DND-41 (cell line): ENCODE data around the gene LIG1.
"Not testable (repeated sequence)": the region's sequence is repeated elsewhere in the genome, so short reads cannot be mapped to it uniquely, and the experiment has no call there.

Source experiments
- ATAC-seq: fragments of 200-7000 bp; cut with Tn5 transposase; 3 replicates; pipeline ENCODE4 v1.9.1; 2021; ENCODE audit warnings: low read depth; ENCODE audit not compliant: insufficient read depth
- DNase-seq: peaks from one replicate; pipeline ENCODE4 v3.0.0-alpha.2; 2020
- H2AFZ ChIP-seq: 2 replicates; pipeline ENCODE4 v1.6.0; 2012; ENCODE audit warnings: low read depth, low read length
- H3K27ac ChIP-seq: 2 replicates; pipeline ENCODE4 v1.5.1; 2012; ENCODE audit warnings: low read length, inconsistent platforms
- H3K27me3 ChIP-seq: fragments of 200-600 bp; sonication (generic); 2 replicates; pipeline ENCODE4 v1.6.0; 2012; ENCODE audit warnings: low read length, mild to moderate bottlenecking, inconsistent platforms; ENCODE audit not compliant: insufficient read depth, poor library complexity
- H3K36me3 ChIP-seq: 2 replicates; pipeline ENCODE4 v1.5.1; 2012; ENCODE audit warnings: low read length, inconsistent platforms; ENCODE audit not compliant: insufficient read depth
- H3K4me1 ChIP-seq: 2 replicates; pipeline ENCODE4 v1.5.1; 2012; ENCODE audit warnings: mild to moderate bottlenecking, low read length; ENCODE audit not compliant: insufficient read depth
- H3K4me2 ChIP-seq: 2 replicates; pipeline ENCODE4 v1.6.0; 2012; ENCODE audit warnings: mild to moderate bottlenecking, moderate library complexity, low read length, inconsistent platforms; ENCODE audit not compliant: insufficient read depth
- H3K4me3 ChIP-seq, 2 experiments: fragments of 200-600 bp in 1 of 2; shearing (Covaris generic) in 1 of 2; 2 replicates each; pipeline ENCODE4 v1.5.1; 2012 to 2016; ENCODE audit warnings: inconsistent platforms in 2 of 2, low read length in 2 of 2, mild to moderate bottlenecking in 2 of 2, low read depth in 1 of 2, moderate library complexity in 1 of 2
- H3K79me2 ChIP-seq: 2 replicates; pipeline ENCODE4 v1.6.0; 2012; ENCODE audit warnings: low read length, inconsistent platforms; ENCODE audit not compliant: insufficient read depth
- H3K9ac ChIP-seq: 2 replicates; pipeline ENCODE4 v1.6.0; 2012; ENCODE audit warnings: low read depth, mild to moderate bottlenecking, inconsistent platforms, low read length, moderate library complexity
- H3K9me3 ChIP-seq: 2 replicates; pipeline ENCODE4 v1.5.1; 2012; ENCODE audit warnings: low read length, moderate library complexity, mild to moderate bottlenecking, inconsistent platforms; ENCODE audit not compliant: insufficient read depth, severe bottlenecking
- H4K20me1 ChIP-seq: 2 replicates; pipeline ENCODE4 v1.6.0; 2012; ENCODE audit warnings: low read length; ENCODE audit not compliant: insufficient read depth
- EZH2 ChIP-seq: IDR thresholded peaks from 3 replicates; pipeline ENCODE4 v1.6.1; 2012; ENCODE audit warnings: borderline replicate concordance, low read depth, mild to moderate bottlenecking, moderate library complexity, low read length, inconsistent platforms; ENCODE audit not compliant: severe bottlenecking
- TF ChIP-seq, protein P1 (sequence below): IDR thresholded peaks from 2 replicates; pipeline ENCODE4 v1.5.1; 2012; ENCODE audit warnings: borderline replicate concordance, low read length, moderate library complexity, mild to moderate bottlenecking; ENCODE audit not compliant: poor library complexity, severe bottlenecking; ENCODE audit errors: extremely low read depth

Gene LIG1

GRCh38 chr19:48081106-48081505 lies 89.0 kb downstream of the LIG1 start:
- H3K4me1 ChIP-seq, result no peaks in the 10 kb centered on the region
- H3K79me2 ChIP-seq, result no peaks in the 10 kb centered on the region
- no peak for DNase-seq
- no peaks in the 10 kb centered on the region for H3K36me3 ChIP-seq
- H3K9me3 ChIP-seq, result no peaks in the 10 kb centered on the region
- no peak overlapping the region for H3K9ac ChIP-seq
- H2AFZ ChIP-seq, result no peak overlapping the region
- TF ChIP-seq EZH2, result no peak
- TF ChIP-seq, protein P1, sequence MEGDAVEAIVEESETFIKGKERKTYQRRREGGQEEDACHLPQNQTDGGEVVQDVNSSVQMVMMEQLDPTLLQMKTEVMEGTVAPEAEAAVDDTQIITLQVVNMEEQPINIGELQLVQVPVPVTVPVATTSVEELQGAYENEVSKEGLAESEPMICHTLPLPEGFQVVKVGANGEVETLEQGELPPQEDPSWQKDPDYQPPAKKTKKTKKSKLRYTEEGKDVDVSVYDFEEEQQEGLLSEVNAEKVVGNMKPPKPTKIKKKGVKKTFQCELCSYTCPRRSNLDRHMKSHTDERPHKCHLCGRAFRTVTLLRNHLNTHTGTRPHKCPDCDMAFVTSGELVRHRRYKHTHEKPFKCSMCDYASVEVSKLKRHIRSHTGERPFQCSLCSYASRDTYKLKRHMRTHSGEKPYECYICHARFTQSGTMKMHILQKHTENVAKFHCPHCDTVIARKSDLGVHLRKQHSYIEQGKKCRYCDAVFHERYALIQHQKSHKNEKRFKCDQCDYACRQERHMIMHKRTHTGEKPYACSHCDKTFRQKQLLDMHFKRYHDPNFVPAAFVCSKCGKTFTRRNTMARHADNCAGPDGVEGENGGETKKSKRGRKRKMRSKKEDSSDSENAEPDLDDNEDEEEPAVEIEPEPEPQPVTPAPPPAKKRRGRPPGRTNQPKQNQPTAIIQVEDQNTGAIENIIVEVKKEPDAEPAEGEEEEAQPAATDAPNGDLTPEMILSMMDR, result no peak
- H3K27me3 ChIP-seq, result no peaks in the 10 kb centered on the region
- H3K4me3 ChIP-seq, result no peak overlapping the region
- no peak for ATAC-seq
- H3K27ac ChIP-seq, result no peak overlapping the region
- no peak overlapping the region for H3K4me2 ChIP-seq
- H4K20me1 ChIP-seq, result no peaks in the 10 kb centered on the region

DNA sequence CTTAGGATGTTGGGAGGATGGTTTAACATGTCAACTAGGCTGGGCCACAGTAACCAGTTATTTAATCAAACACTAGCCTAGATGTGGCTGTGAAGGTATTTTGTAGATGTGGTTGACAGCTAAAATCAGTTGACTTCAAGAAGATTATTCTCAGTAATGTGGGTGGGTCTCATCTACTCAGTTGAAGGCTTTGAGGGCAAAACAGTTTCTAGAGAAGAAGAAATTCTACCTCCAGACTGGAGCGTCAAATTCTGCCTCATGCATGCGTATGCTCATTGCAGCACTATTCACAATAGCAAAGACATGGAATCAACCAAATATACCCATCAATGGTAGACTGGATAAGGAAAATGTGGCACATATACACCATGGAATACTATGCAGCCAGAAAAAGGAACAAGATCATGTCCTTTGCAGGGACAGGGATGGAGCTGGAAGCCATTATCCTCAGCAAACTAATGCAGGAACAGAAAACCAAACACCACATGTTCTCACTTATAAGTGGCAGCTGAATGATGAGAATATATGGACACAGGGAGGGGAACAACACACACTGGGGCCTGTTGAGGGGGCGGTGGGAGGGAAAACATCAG lies 99.9 kb downstream of the LIG1 start:
- not testable (repeated sequence) for H3K79me2 ChIP-seq, H3K27me3 ChIP-seq, H3K9ac ChIP-seq, H3K36me3 ChIP-seq, H2AFZ ChIP-seq, H3K4me2 ChIP-seq, DNase-seq, H4K20me1 ChIP-seq, ATAC-seq, H3K4me3 ChIP-seq, H3K27ac ChIP-seq, H3K9me3 ChIP-seq, H3K4me1 ChIP-seq

DNA sequence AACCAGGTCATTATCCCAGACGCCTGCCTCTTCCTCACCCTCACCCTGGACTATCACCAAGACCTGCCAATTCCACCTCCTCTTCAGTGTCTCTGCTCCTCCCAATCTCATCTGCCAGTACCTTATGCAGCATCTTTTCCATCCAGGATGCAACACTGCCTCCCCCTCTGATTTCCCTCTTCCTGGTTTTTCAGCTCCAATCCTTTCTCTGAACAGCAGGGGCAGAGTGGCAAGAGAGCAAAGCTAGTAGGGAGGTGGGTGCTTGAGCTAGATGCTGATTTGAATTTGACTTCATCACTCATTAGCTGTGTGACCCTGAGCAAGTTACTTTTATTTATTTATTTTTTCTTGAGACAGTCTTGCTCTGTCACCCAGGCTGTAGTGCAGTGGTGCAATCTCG lies 100.7 kb downstream of the LIG1 start:
- no peaks in the 10 kb centered on the region for H4K20me1 ChIP-seq

More for the DNA sequence above, 100.7 kb downstream of the LIG1 start:
- H3K9me3 ChIP-seq, result no peaks in the 10 kb centered on the region
- ATAC-seq (no peak), DNase-seq (no peak)
- H3K79me2 ChIP-seq, result no peaks in the 10 kb centered on the region
- no peak overlapping the region for H3K4me3 ChIP-seq
- H3K4me2 ChIP-seq, result no peak overlapping the region
- no peak overlapping the region for H2AFZ ChIP-seq
- no peak overlapping the region for H3K27ac ChIP-seq
- TF ChIP-seq, protein P1, result no peak
- no peak for TF ChIP-seq EZH2
- H3K36me3 ChIP-seq, result no peaks in the 10 kb centered on the region
- no peaks in the 10 kb centered on the region for H3K4me1 ChIP-seq
- no peak overlapping the region for H3K9ac ChIP-seq
- H3K27me3 ChIP-seq, result no peaks in the 10 kb centered on the region
